DND-41 (cell line): ENCODE results near the gene DIAPH3.

Source experiments
- EZH2 ChIP-seq: IDR thresholded peaks from 3 replicates; pipeline ENCODE4 v1.6.1; 2012; ENCODE audit warnings: borderline replicate concordance, low read depth, mild to moderate bottlenecking, moderate library complexity, low read length, inconsistent platforms; ENCODE audit not compliant: severe bottlenecking
- TF ChIP-seq, protein P1 (sequence below): IDR thresholded peaks from 2 replicates; pipeline ENCODE4 v1.5.1; 2012; ENCODE audit warnings: borderline replicate concordance, low read length, moderate library complexity, mild to moderate bottlenecking; ENCODE audit not compliant: poor library complexity, severe bottlenecking; ENCODE audit errors: extremely low read depth

DNA sequence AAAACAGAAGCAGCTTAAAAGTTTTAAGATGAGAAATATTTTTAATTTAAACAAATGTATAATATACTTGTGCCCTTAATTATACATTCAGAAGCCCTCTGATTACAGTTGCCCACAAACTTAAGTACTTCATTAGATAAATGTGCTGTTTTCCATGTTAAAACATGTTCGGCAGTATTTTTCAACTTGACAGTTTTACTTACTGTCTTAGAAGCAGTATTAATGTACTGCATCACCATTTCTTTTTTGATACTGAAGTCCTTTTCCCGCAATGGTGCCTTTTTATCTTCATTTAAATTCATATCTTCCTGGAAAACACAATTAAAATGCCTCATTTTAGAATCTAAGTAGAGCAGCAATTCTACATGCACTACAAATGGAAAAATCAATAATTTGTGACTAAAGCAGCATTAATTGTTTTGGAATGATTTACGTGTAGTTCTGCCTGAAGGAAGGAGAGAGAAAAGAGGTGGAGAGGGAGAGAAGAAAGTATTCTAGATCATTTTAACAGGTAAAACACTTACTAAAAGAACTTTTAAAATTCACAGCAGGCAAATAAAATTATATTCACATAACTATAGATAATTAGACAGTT lies 70.2 kb downstream of the DIAPH3 start:
- TF ChIP-seq, protein P1, sequence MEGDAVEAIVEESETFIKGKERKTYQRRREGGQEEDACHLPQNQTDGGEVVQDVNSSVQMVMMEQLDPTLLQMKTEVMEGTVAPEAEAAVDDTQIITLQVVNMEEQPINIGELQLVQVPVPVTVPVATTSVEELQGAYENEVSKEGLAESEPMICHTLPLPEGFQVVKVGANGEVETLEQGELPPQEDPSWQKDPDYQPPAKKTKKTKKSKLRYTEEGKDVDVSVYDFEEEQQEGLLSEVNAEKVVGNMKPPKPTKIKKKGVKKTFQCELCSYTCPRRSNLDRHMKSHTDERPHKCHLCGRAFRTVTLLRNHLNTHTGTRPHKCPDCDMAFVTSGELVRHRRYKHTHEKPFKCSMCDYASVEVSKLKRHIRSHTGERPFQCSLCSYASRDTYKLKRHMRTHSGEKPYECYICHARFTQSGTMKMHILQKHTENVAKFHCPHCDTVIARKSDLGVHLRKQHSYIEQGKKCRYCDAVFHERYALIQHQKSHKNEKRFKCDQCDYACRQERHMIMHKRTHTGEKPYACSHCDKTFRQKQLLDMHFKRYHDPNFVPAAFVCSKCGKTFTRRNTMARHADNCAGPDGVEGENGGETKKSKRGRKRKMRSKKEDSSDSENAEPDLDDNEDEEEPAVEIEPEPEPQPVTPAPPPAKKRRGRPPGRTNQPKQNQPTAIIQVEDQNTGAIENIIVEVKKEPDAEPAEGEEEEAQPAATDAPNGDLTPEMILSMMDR = no peak
- TF ChIP-seq EZH2 = no peak
